Activated naive CD8-positive, alpha-beta T cell treated with anti-CD3 and anti-CD28 coated beads, Interleukin-2, amount 10 ng/mL, durations not matched to agents 7 days and 5 days (primary cell): ENCODE results near the gene SEMA3G. TPM values are rescaled to one million over a fixed set of nuclear protein-coding genes. Genes with fewer than 3 reads are reported as not detected.

Experiments
- ATAC-seq: fragments of 150-1000 bp; cut with Tn5 transposase; one replicate; pipeline ENCODE4 v1.10.0; 2021; ENCODE audit warnings: low read depth, moderate library complexity
- POLR2A ChIA-PET: fragments of 350-600 bp; sonication (Branson Sonifier 250); formaldehyde crosslinking; loops from one replicate; lab custom pipeline; 2021; ENCODE audit warnings: antibody characterized with exemption; lab: Charles Lee
- DNase-seq: peaks from one replicate; pipeline ENCODE4 v3.0.0; 2021
- H3K27ac Mint-ChIP-seq: one replicate; pipeline ENCODE4 v1.8.0; 2022; ENCODE audit warnings: mild to moderate bottlenecking, mixed read lengths
- H3K27me3 Mint-ChIP-seq: one replicate; pipeline ENCODE4 v1.8.0; 2022; ENCODE audit warnings: mild to moderate bottlenecking, moderate library complexity, mixed read lengths
- H3K36me3 Mint-ChIP-seq: one replicate; pipeline ENCODE4 v1.8.0; 2021; ENCODE audit warnings: mild to moderate bottlenecking, mixed read lengths
- H3K4me1 Mint-ChIP-seq: one replicate; pipeline ENCODE4 v1.8.0; 2021; ENCODE audit warnings: mixed read lengths
- H3K4me3 Mint-ChIP-seq: one replicate; pipeline ENCODE4 v1.8.0; 2022; ENCODE audit warnings: mild to moderate bottlenecking, moderate library complexity, mixed read lengths
- H3K9me3 Mint-ChIP-seq: one replicate; pipeline ENCODE4 v1.8.0; 2021; ENCODE audit warnings: mixed read lengths
- total RNA-seq, 2 experiments: library from RNA; stranded (reverse); gene quantifications; one replicate each; pipeline ENCODE4 v1.2.3, GENCODE V29; 2021

The SEMA3G gene
- total RNA-seq, 2 experiments from 2014 or later, result 0.06 to 0.09 TPM

GRCh38 chr3:52483577-52484381 lies 38.9 kb upstream of the SEMA3G start:
- H3K4me3 Mint-ChIP-seq, result no peak overlapping the region
- no peaks in the 10 kb centered on the region for H3K27me3 Mint-ChIP-seq
- H3K36me3 Mint-ChIP-seq, result peaks cover 8% of the 10 kb centered on the region
- DNase-seq, result no peak
- no peak for ATAC-seq
- no peak overlapping the region for H3K27ac Mint-ChIP-seq
- no peaks in the 10 kb centered on the region for H3K9me3 Mint-ChIP-seq
- POLR2A ChIA-PET, result no interaction called here
- H3K4me1 Mint-ChIP-seq, result no peaks in the 10 kb centered on the region

- Mint-ChIP-seq H3K4me1 (no peaks in the 10 kb centered on the region), H3K27ac (no peak overlapping the region), H3K4me3 (no peak overlapping the region), H3K36me3 (peaks cover 10% of the 10 kb centered on the region), H3K27me3 (no peaks in the 10 kb centered on the region), H3K9me3 (no peaks in the 10 kb centered on the region)
- POLR2A ChIA-PET, result no interaction called here
- no peak for DNase-seq
- ATAC-seq, result no peak
These were observed 38.2 kb upstream of the SEMA3G start for GRCh38 chr3:52483081-52483480.

GRCh38 chr3:52481819-52482521 lies 37.1 kb upstream of the SEMA3G start:
- POLR2A ChIA-PET, result no interaction called here
- no peak overlapping the region for H3K4me3 Mint-ChIP-seq
- H3K36me3 Mint-ChIP-seq, result peaks cover 11% of the 10 kb centered on the region
- H3K9me3 Mint-ChIP-seq, result no peaks in the 10 kb centered on the region
- no peak overlapping the region for H3K27ac Mint-ChIP-seq
- no peaks in the 10 kb centered on the region for H3K4me1 Mint-ChIP-seq
- H3K27me3 Mint-ChIP-seq, result no peaks in the 10 kb centered on the region
- DNase-seq (no peak), ATAC-seq (no peak)

- peaks cover 14% of the 10 kb centered on the region for H3K36me3 Mint-ChIP-seq
- H3K27me3 Mint-ChIP-seq, result no peaks in the 10 kb centered on the region
- no peaks in the 10 kb centered on the region for H3K4me1 Mint-ChIP-seq
- POLR2A ChIA-PET, result no interaction called here
- DNase-seq (no peak), ATAC-seq (no peak)
- H3K27ac Mint-ChIP-seq, result no peak overlapping the region
- no peak overlapping the region for H3K4me3 Mint-ChIP-seq
- H3K9me3 Mint-ChIP-seq, result no peaks in the 10 kb centered on the region
These were observed 36.1 kb upstream of the SEMA3G start for GRCh38 chr3:52480768-52481715.

GRCh38 chr3:52479877-52480575 lies 35.1 kb upstream of the SEMA3G start:
- Mint-ChIP-seq H3K27me3 (no peaks in the 10 kb centered on the region), H3K9me3 (no peaks in the 10 kb centered on the region), H3K36me3 (peaks cover 22% of the 10 kb centered on the region), H3K4me3 (no peak overlapping the region), H3K27ac (no peak overlapping the region), H3K4me1 (no peaks in the 10 kb centered on the region)
- no peak for DNase-seq
- no peak for ATAC-seq
- POLR2A ChIA-PET, result no interaction called here

- ATAC-seq (no peak), DNase-seq (no peak)
- no peaks in the 10 kb centered on the region for H3K4me1 Mint-ChIP-seq
- no peaks in the 10 kb centered on the region for H3K27me3 Mint-ChIP-seq
- peaks cover 24% of the 10 kb centered on the region for H3K36me3 Mint-ChIP-seq
- peak overlapping the region; percentile 30 for H3K27ac Mint-ChIP-seq
- no peak overlapping the region for H3K4me3 Mint-ChIP-seq
- POLR2A ChIA-PET, result no interaction called here
- H3K9me3 Mint-ChIP-seq, result no peaks in the 10 kb centered on the region
These were observed 34.4 kb upstream of the SEMA3G start for GRCh38 chr3:52479037-52479876.

GRCh38 chr3:52477796-52478095 lies 32.8 kb upstream of the SEMA3G start:
- Mint-ChIP-seq H3K9me3 (no peaks in the 10 kb centered on the region), H3K4me1 (no peaks in the 10 kb centered on the region), H3K27me3 (no peaks in the 10 kb centered on the region), H3K27ac (no peak overlapping the region), H3K36me3 (peaks cover 31% of the 10 kb centered on the region), H3K4me3 (no peak overlapping the region)
- no peak for DNase-seq
- ATAC-seq, result no peak
- POLR2A ChIA-PET, result no interaction called here

GRCh38 chr3:52477076-52477795 lies 32.3 kb upstream of the SEMA3G start:
- Mint-ChIP-seq H3K36me3 (peaks cover 31% of the 10 kb centered on the region), H3K27me3 (no peaks in the 10 kb centered on the region), H3K4me3 (no peak overlapping the region), H3K9me3 (no peaks in the 10 kb centered on the region), H3K27ac (no peak overlapping the region), H3K4me1 (no peaks in the 10 kb centered on the region)
- POLR2A ChIA-PET, result no interaction called here
- DNase-seq (no peak), ATAC-seq (no peak)

- Mint-ChIP-seq H3K4me1 (no peaks in the 10 kb centered on the region), H3K27ac (no peak overlapping the region), H3K4me3 (no peak overlapping the region), H3K9me3 (no peaks in the 10 kb centered on the region), H3K27me3 (no peaks in the 10 kb centered on the region), H3K36me3 (peaks cover 23% of the 10 kb centered on the region)
- DNase-seq, result no peak
- ATAC-seq, result no peak
- POLR2A ChIA-PET, result no interaction called here
These were observed 28.1 kb upstream of the SEMA3G start for GRCh38 chr3:52473026-52473425.

GRCh38 chr3:52472239-52473000 lies 27.5 kb upstream of the SEMA3G start:
- H3K4me3 Mint-ChIP-seq, result no peak overlapping the region
- POLR2A ChIA-PET, result no interaction called here
- H3K27me3 Mint-ChIP-seq, result no peaks in the 10 kb centered on the region
- peaks cover 22% of the 10 kb centered on the region for H3K36me3 Mint-ChIP-seq
- no peak for DNase-seq
- ATAC-seq, result no peak
- no peak overlapping the region for H3K27ac Mint-ChIP-seq
- H3K4me1 Mint-ChIP-seq, result no peaks in the 10 kb centered on the region
- H3K9me3 Mint-ChIP-seq, result no peaks in the 10 kb centered on the region

- H3K36me3 Mint-ChIP-seq, result peaks cover 22% of the 10 kb centered on the region
- H3K4me3 Mint-ChIP-seq, result no peak overlapping the region
- H3K4me1 Mint-ChIP-seq, result no peaks in the 10 kb centered on the region
- H3K9me3 Mint-ChIP-seq, result no peaks in the 10 kb centered on the region
- ATAC-seq (peak; percentile 32), DNase-seq (peak; percentile 52)
- H3K27ac Mint-ChIP-seq, result no peak overlapping the region
- H3K27me3 Mint-ChIP-seq, result no peaks in the 10 kb centered on the region
- POLR2A ChIA-PET, result interaction anchor here (0.8 kb wide), 1 partner anchor 61 kb away, joined by 3 read pairs; no protein-coding TSS in a partner anchor
These were observed 26.7 kb upstream of the SEMA3G start for GRCh38 chr3:52471371-52472238.
